ENCODE results near the gene TWIST2.

The TWIST2 gene

GRCh38 chr2:238814815-238815214 lies 33.1 kb upstream of the TWIST2 start:
- no peak for TF ChIP-seq POLR2A (IDR thresholded peaks at IDR 0.05; ENCODE audit: low read depth, low read length)
- TF ChIP-seq POU2F2 (IDR thresholded peaks at IDR 0.05; ENCODE audit: low read depth, low read length): no peak
- no peak for TF ChIP-seq SPI1 (IDR thresholded peaks at IDR 0.05; ENCODE audit: low read depth, low read length)
- TF ChIP-seq PAX5 (IDR thresholded peaks at IDR 0.05; ENCODE audit: insufficient read depth, low read length, severe bottlenecking): no peak
- TF ChIP-seq TAF1 (IDR thresholded peaks at IDR 0.05; ENCODE audit: low read depth, low read length): no peak
- TF ChIP-seq POLR2AphosphoS5 (IDR thresholded peaks at IDR 0.05; ENCODE audit: low read depth, low read length): no peak
- FAIRE-seq (no peak), DNase-seq (ENCODE audit: insufficient read length, low spot score) (no peak)

GRCh38 chr2:238816291-238816690 lies 31.6 kb upstream of the TWIST2 start:
- TF ChIP-seq TAF1 (IDR thresholded peaks at IDR 0.05; ENCODE audit: low read depth, low read length) (no peak), POLR2A (IDR thresholded peaks at IDR 0.05; ENCODE audit: low read depth, low read length) (no peak), PAX5 (IDR thresholded peaks at IDR 0.05; ENCODE audit: insufficient read depth, low read length, severe bottlenecking) (no peak)
- FAIRE-seq (no peak), DNase-seq (ENCODE audit: insufficient read length, low spot score) (no peak)

GRCh38 chr2:238817382-238817781 lies 30.5 kb upstream of the TWIST2 start:
- no peak for DNase-seq (ENCODE audit: insufficient read length, low spot score)
- TF ChIP-seq PAX5 (IDR thresholded peaks at IDR 0.05; ENCODE audit: insufficient read depth, low read length, severe bottlenecking) (no peak), POU2F2 (IDR thresholded peaks at IDR 0.05; ENCODE audit: low read depth, low read length) (no peak), TAF1 (IDR thresholded peaks at IDR 0.05; ENCODE audit: low read depth, low read length) (no peak), POLR2AphosphoS5 (IDR thresholded peaks at IDR 0.05; ENCODE audit: low read depth, low read length) (no peak), SPI1 (IDR thresholded peaks at IDR 0.05; ENCODE audit: low read depth, low read length) (no peak), POLR2A (IDR thresholded peaks at IDR 0.05; ENCODE audit: low read depth, low read length) (no peak)
- FAIRE-seq: no peak

- no peak for FAIRE-seq
- DNase-seq (ENCODE audit: insufficient read length, low spot score): no peak
- no peak for TF ChIP-seq POU2F2 (IDR thresholded peaks at IDR 0.05; ENCODE audit: low read depth, low read length)
- no peak for TF ChIP-seq POLR2AphosphoS5 (IDR thresholded peaks at IDR 0.05; ENCODE audit: low read depth, low read length)
- TF ChIP-seq PAX5 (IDR thresholded peaks at IDR 0.05; ENCODE audit: insufficient read depth, low read length, severe bottlenecking): no peak
- no peak for TF ChIP-seq SPI1 (IDR thresholded peaks at IDR 0.05; ENCODE audit: low read depth, low read length)
- TF ChIP-seq POLR2A (IDR thresholded peaks at IDR 0.05; ENCODE audit: low read depth, low read length): no peak
- TF ChIP-seq TAF1 (IDR thresholded peaks at IDR 0.05; ENCODE audit: low read depth, low read length): no peak
Observed at GRCh38 chr2:238817891-238818290, 30.0 kb upstream of the TWIST2 start.

GRCh38 chr2:238818561-238818960 lies 29.3 kb upstream of the TWIST2 start:
- DNase-seq (ENCODE audit: insufficient read length, low spot score) (no peak), FAIRE-seq (no peak)
- TF ChIP-seq POLR2AphosphoS5 (IDR thresholded peaks at IDR 0.05; ENCODE audit: low read depth, low read length) (no peak), POU2F2 (IDR thresholded peaks at IDR 0.05; ENCODE audit: low read depth, low read length) (no peak), TAF1 (IDR thresholded peaks at IDR 0.05; ENCODE audit: low read depth, low read length) (no peak), PAX5 (IDR thresholded peaks at IDR 0.05; ENCODE audit: insufficient read depth, low read length, severe bottlenecking) (no peak), SPI1 (IDR thresholded peaks at IDR 0.05; ENCODE audit: low read depth, low read length) (no peak), POLR2A (IDR thresholded peaks at IDR 0.05; ENCODE audit: low read depth, low read length) (no peak)

GRCh38 chr2:238820197-238820596 lies 27.7 kb upstream of the TWIST2 start:
- no peak for FAIRE-seq
- DNase-seq (ENCODE audit: insufficient read length, low spot score): no peak
- TF ChIP-seq TAF1 (IDR thresholded peaks at IDR 0.05; ENCODE audit: low read depth, low read length) (no peak), PAX5 (IDR thresholded peaks at IDR 0.05; ENCODE audit: insufficient read depth, low read length, severe bottlenecking) (no peak), POLR2A (IDR thresholded peaks at IDR 0.05; ENCODE audit: low read depth, low read length) (no peak), POU2F2 (IDR thresholded peaks at IDR 0.05; ENCODE audit: low read depth, low read length) (no peak), POLR2AphosphoS5 (IDR thresholded peaks at IDR 0.05; ENCODE audit: low read depth, low read length) (no peak), SPI1 (IDR thresholded peaks at IDR 0.05; ENCODE audit: low read depth, low read length) (no peak)

- FAIRE-seq (no peak), DNase-seq (ENCODE audit: insufficient read length, low spot score) (no peak)
- TF ChIP-seq PAX5 (IDR thresholded peaks at IDR 0.05; ENCODE audit: insufficient read depth, low read length, severe bottlenecking): no peak
- no peak for TF ChIP-seq POLR2AphosphoS5 (IDR thresholded peaks at IDR 0.05; ENCODE audit: low read depth, low read length)
- no peak for TF ChIP-seq POLR2A (IDR thresholded peaks at IDR 0.05; ENCODE audit: low read depth, low read length)
- TF ChIP-seq TAF1 (IDR thresholded peaks at IDR 0.05; ENCODE audit: low read depth, low read length): no peak
- TF ChIP-seq SPI1 (IDR thresholded peaks at IDR 0.05; ENCODE audit: low read depth, low read length): no peak
- TF ChIP-seq POU2F2 (IDR thresholded peaks at IDR 0.05; ENCODE audit: low read depth, low read length): no peak
Observed at GRCh38 chr2:238820916-238821315, 27.0 kb upstream of the TWIST2 start.

GRCh38 chr2:238821391-238821790 lies 26.5 kb upstream of the TWIST2 start:
- DNase-seq (ENCODE audit: insufficient read length, low spot score) (no peak), FAIRE-seq (no peak)
- TF ChIP-seq POLR2AphosphoS5 (IDR thresholded peaks at IDR 0.05; ENCODE audit: low read depth, low read length): no peak
- TF ChIP-seq TAF1 (IDR thresholded peaks at IDR 0.05; ENCODE audit: low read depth, low read length): no peak
- TF ChIP-seq POLR2A (IDR thresholded peaks at IDR 0.05; ENCODE audit: low read depth, low read length): no peak
- TF ChIP-seq SPI1 (IDR thresholded peaks at IDR 0.05; ENCODE audit: low read depth, low read length): no peak
- TF ChIP-seq PAX5 (IDR thresholded peaks at IDR 0.05; ENCODE audit: insufficient read depth, low read length, severe bottlenecking): no peak
- no peak for TF ChIP-seq POU2F2 (IDR thresholded peaks at IDR 0.05; ENCODE audit: low read depth, low read length)

- TF ChIP-seq SPI1 (IDR thresholded peaks at IDR 0.05; ENCODE audit: low read depth, low read length): no peak
- TF ChIP-seq TAF1 (IDR thresholded peaks at IDR 0.05; ENCODE audit: low read depth, low read length): no peak
- no peak for TF ChIP-seq POLR2AphosphoS5 (IDR thresholded peaks at IDR 0.05; ENCODE audit: low read depth, low read length)
- TF ChIP-seq PAX5 (IDR thresholded peaks at IDR 0.05; ENCODE audit: insufficient read depth, low read length, severe bottlenecking): no peak
- no peak for TF ChIP-seq POLR2A (IDR thresholded peaks at IDR 0.05; ENCODE audit: low read depth, low read length)
- TF ChIP-seq POU2F2 (IDR thresholded peaks at IDR 0.05; ENCODE audit: low read depth, low read length): no peak
- FAIRE-seq: no peak
- DNase-seq (ENCODE audit: insufficient read length, low spot score): no peak
Observed at GRCh38 chr2:238821944-238822670, 25.8 kb upstream of the TWIST2 start.

GRCh38 chr2:238822955-238823354 lies 24.9 kb upstream of the TWIST2 start:
- no peak for FAIRE-seq
- no peak for DNase-seq (ENCODE audit: insufficient read length, low spot score)

More at GRCh38 chr2:238822955-238823354, 24.9 kb upstream of the TWIST2 start:
- TF ChIP-seq PAX5 (IDR thresholded peaks at IDR 0.05; ENCODE audit: insufficient read depth, low read length, severe bottlenecking) (no peak), POLR2A (IDR thresholded peaks at IDR 0.05; ENCODE audit: low read depth, low read length) (no peak), SPI1 (IDR thresholded peaks at IDR 0.05; ENCODE audit: low read depth, low read length) (no peak), POU2F2 (IDR thresholded peaks at IDR 0.05; ENCODE audit: low read depth, low read length) (no peak), TAF1 (IDR thresholded peaks at IDR 0.05; ENCODE audit: low read depth, low read length) (no peak), POLR2AphosphoS5 (IDR thresholded peaks at IDR 0.05; ENCODE audit: low read depth, low read length) (no peak)

Data from GM12891 (cell line).